Uterus (tissue), 4 donors: ENCODE results near the gene GALK2. TPM values are rescaled to one million over a fixed set of nuclear protein-coding genes. Genes with fewer than 3 reads are reported as not detected.
A peak's percentile ranks its signal among the peaks of the same experiment; 100 is the strongest.

Experiments
- DNase-seq, 2 donors: peaks; one replicate each; pipeline ENCODE4 v3.0.0-alpha.2; 2019 to 2020
- H3K27ac ChIP-seq, 2 donors: fragments of 200-600 bp; sonication (generic); 1 replicate in 1 of 2; 2 replicates in 1 of 2; pipeline ENCODE4 v1.5.1; 2016 to 2018
- H3K27me3 ChIP-seq, 2 donors: fragments of 200-600 bp; sonication (generic); one replicate each; pipeline ENCODE4 v1.5.1; 2018 to 2019; ENCODE audit warnings: control low read depth in 1 of 2
- H3K36me3 ChIP-seq, 2 donors: fragments of 200-600 bp; sonication (generic); one replicate each; pipeline ENCODE4 v1.5.1; 2019; ENCODE audit warnings: control low read depth in 1 of 2
- H3K4me1 ChIP-seq, 2 donors: fragments of 200-600 bp; sonication (generic); one replicate each; pipeline ENCODE4 v1.5.1; 2018 to 2019; ENCODE audit warnings: control low read depth in 1 of 2
- H3K4me3 ChIP-seq, 2 donors: fragments of 200-600 bp; sonication (generic); 1 replicate in 1 of 2; 2 replicates in 1 of 2; pipeline ENCODE4 v1.5.1; 2018 to 2019; ENCODE audit warnings: mild to moderate bottlenecking in 1 of 2
- H3K9me3 ChIP-seq, 2 donors: fragments of 200-600 bp; sonication (generic); one replicate each; pipeline ENCODE4 v1.5.1; 2019; ENCODE audit warnings: control low read depth in 1 of 2
- CTCF ChIP-seq, 4 experiments: fragments of 200-600 bp in 2 of 4; fragments of 450-650 bp in 2 of 4; sonication (generic) in 2 of 4; IDR thresholded peaks; one replicate each; pipeline ENCODE4 v1.5.1; 2016 to 2019; ENCODE audit warnings: antibody characterized with exemption in 4 of 4, mild to moderate bottlenecking in 2 of 4, moderate library complexity in 1 of 4
- POLR2A ChIP-seq, 2 donors: fragments of 450-650 bp; IDR thresholded peaks; one replicate each; pipeline ENCODE4 v1.6.1; 2016; ENCODE audit warnings: antibody characterized with exemption in 2 of 2, mild to moderate bottlenecking in 1 of 2, moderate library complexity in 1 of 2
- intact Hi-C: fragments of 100-400 bp; cut with DNase I; formaldehyde crosslinking; loops from one replicate; pipeline ENCODE4 v1.15.1; 2023; ENCODE audit warnings: low total_unique reads
- total RNA-seq, 4 donors: library from RNA; depleted of rRNA in 3 of 4; stranded (reverse); fragments of >200 nt in 3 of 4; gene quantifications; one replicate each; pipeline versions ENCODE4 v1.1.0 to v1.2.4, GENCODE V29; 2014 to 2023
- donor health status: DM: yes; HTN: yes; CAD: no.

GALK2 gene
- total RNA-seq, 4 donors from 2014 or later = 65.1 to 178 (median 79.4) TPM

DNA sequence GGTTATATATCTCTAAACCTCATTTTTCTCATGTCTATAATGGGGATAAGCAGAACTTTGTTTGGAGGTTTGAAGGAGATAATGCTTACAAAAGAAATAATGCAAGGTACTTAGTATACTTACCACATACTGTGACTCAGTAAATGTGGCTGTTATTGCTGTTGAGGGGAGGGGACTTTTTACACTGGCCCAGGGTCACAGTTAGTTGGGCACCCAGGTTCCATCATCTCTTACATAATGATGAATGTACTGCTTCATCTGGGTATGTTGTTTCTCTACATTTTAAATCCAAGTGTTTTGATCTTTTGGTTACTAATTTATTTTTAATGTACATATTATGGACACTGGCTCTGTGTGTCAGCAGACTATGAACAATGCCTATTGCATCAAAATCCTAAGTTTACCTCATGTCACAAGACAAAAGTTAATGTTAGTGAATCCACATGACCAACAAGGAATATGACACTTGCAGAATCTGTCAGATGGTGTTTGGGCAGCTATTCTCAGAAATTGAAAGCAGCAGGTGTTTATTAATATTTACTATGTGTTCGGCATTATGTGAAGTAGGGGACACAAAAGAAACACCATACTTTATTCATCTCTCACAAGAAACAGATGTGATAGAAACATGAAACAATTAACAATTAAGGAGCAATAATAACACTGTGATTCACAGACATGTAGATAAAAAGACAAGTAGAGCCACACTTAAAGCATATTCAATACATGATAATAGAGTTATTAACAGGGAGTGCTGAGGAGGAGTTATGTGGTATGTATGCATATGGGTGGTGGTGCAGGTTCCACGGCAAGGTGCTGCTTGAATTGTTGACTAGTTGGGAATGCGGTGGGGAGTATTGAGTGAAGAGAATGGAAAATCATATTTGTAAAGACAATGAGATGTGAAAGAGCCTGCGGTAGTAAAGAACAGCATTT, 109.7 kb downstream of the GALK2 start:
- intact Hi-C loops = no loop called here
- no peak for DNase-seq
- Histone ChIP-seq H3K9me3 (no peaks in the 10 kb centered on the region), H3K27me3 (no peaks in the 10 kb centered on the region), H3K27ac (no peak overlapping the region), H3K4me1 (no peaks in the 10 kb centered on the region), H3K4me3 (no peak overlapping the region), H3K36me3 (no peaks in the 10 kb centered on the region)
- no peak for TF ChIP-seq POLR2A (IDR thresholded peaks at IDR 0.05)
- TF ChIP-seq CTCF (IDR thresholded peaks at IDR 0.05) = no peak

GRCh38 chr15:49282366-49282765, 112.3 kb downstream of the GALK2 start:
- no peaks in the 10 kb centered on the region for H3K27me3 ChIP-seq
- no peaks in the 10 kb centered on the region for H3K36me3 ChIP-seq
- no peak overlapping the region for H3K4me3 ChIP-seq
- DNase-seq = no peak
- no peaks in the 10 kb centered on the region for H3K4me1 ChIP-seq
- H3K9me3 ChIP-seq = no peaks in the 10 kb centered on the region
- intact Hi-C loops = no loop called here
- H3K27ac ChIP-seq = no peak overlapping the region
- TF ChIP-seq CTCF (IDR thresholded peaks at IDR 0.05) (no peak), POLR2A (IDR thresholded peaks at IDR 0.05) (no peak)

GRCh38 chr15:49286649-49287404, 116.8 kb downstream of the GALK2 start:
- no peaks in the 10 kb centered on the region for H3K9me3 ChIP-seq
- no peak for TF ChIP-seq POLR2A (IDR thresholded peaks at IDR 0.05)
- H3K4me1 ChIP-seq = no peaks in the 10 kb centered on the region
- no peaks in the 10 kb centered on the region for H3K27me3 ChIP-seq
- H3K36me3 ChIP-seq = no peaks in the 10 kb centered on the region
- no peak for DNase-seq
- peak overlapping the region in 1 of 2 donors; percentile 11 for H3K27ac ChIP-seq
- intact Hi-C loops = no loop called here
- no peak overlapping the region for H3K4me3 ChIP-seq

GRCh38 chr15:49287481-49287880, 117.4 kb downstream of the GALK2 start:
- intact Hi-C loops = no loop called here
- Histone ChIP-seq H3K4me3 (no peak overlapping the region), H3K27ac (peak overlapping the region in 1 of 2 donors; percentile 11), H3K27me3 (no peaks in the 10 kb centered on the region), H3K9me3 (no peaks in the 10 kb centered on the region), H3K4me1 (no peaks in the 10 kb centered on the region), H3K36me3 (no peaks in the 10 kb centered on the region)
- TF ChIP-seq CTCF (IDR thresholded peaks at IDR 0.05) (no peak), POLR2A (IDR thresholded peaks at IDR 0.05) (no peak)
- DNase-seq = no peak

DNA sequence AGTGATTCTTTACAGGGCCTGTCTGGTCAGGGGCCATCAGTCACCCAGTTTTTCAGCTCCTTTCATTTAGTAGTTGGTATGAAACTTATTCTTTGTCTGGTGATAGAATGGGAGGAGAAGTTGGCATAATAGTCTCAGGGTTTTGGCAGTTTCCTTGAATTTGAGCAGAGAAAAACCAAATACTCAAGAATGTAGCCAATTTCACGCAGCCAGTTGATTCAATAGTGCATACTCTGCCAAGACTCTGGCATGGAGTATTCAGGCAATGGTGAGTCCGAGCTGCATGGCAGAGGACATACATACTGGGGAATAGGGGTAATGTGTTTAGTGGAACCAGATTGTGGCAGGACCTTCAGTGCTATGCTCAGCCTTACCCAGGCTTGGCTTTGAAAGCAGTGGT, 118.3 kb downstream of the GALK2 start:
- Histone ChIP-seq H3K9me3 (no peaks in the 10 kb centered on the region), H3K27ac (no peak overlapping the region), H3K4me1 (no peaks in the 10 kb centered on the region), H3K27me3 (no peaks in the 10 kb centered on the region), H3K36me3 (no peaks in the 10 kb centered on the region), H3K4me3 (no peak overlapping the region)
- TF ChIP-seq CTCF (IDR thresholded peaks at IDR 0.05) (no peak), POLR2A (IDR thresholded peaks at IDR 0.05) (no peak)
- DNase-seq = no peak
- intact Hi-C loops = no loop called here
